Ascending aorta (tissue), 2 donors: Measurements from ENCODE around the gene TRRAP. TPM values are rescaled to one million over a fixed set of nuclear protein-coding genes. Genes with fewer than 3 reads are reported as not detected.

Experiments used
- DNase-seq, 2 donors: peaks; one replicate each; pipeline ENCODE4 v3.0.0-alpha.2; 2019; ENCODE audit warnings: low spot score in 2 of 2
- H3K27ac ChIP-seq, 2 donors: fragments of 200-600 bp; sonication (generic); one replicate each; pipeline ENCODE4 v1.5.1; 2016 to 2017; ENCODE audit warnings: mild to moderate bottlenecking in 1 of 2
- H3K27me3 ChIP-seq: fragments of 200-600 bp; sonication (generic); one replicate; pipeline ENCODE4 v1.5.1; 2017
- H3K36me3 ChIP-seq, 2 donors: fragments of 200-600 bp; sonication (generic); one replicate each; pipeline ENCODE4 v1.5.1; 2016
- H3K4me1 ChIP-seq, 2 donors: fragments of 200-600 bp; sonication (generic); one replicate each; pipeline ENCODE4 v1.5.1; 2016 to 2017; ENCODE audit warnings: mild to moderate bottlenecking in 1 of 2
- H3K4me3 ChIP-seq, 2 donors: fragments of 200-600 bp; sonication (generic); one replicate each; pipeline ENCODE4 v1.5.1; 2016 to 2017; ENCODE audit warnings: mild to moderate bottlenecking in 1 of 2
- H3K9me3 ChIP-seq, 2 donors: fragments of 200-600 bp; sonication (generic); one replicate each; pipeline ENCODE4 v1.5.1; 2016
- intact Hi-C: fragments of 100-400 bp; cut with DNase I; formaldehyde crosslinking; loops from one replicate; pipeline ENCODE4 v1.15.1; 2023
- total RNA-seq: library from RNA; depleted of rRNA; stranded (reverse); fragments of >200 nt; gene quantifications from one replicate; pipeline ENCODE4 v1.1.0, GENCODE V29; 2016
- TF ChIP-seq, protein P1 (sequence below), 3 experiments: fragments of 200-600 bp in 2 of 3; fragments of 450-650 bp in 1 of 3; sonication (generic) in 2 of 3; IDR thresholded peaks; one replicate each; pipeline ENCODE4 v1.5.1; 2016 to 2019; ENCODE audit warnings: antibody characterized with exemption in 3 of 3, mild to moderate bottlenecking in 1 of 3, moderate library complexity in 1 of 3

TRRAP gene
- total RNA-seq, 1 donor from 2014 or later: 23.4 TPM

GRCh38 chr7:99033765-99034164, 155.4 kb downstream of the TRRAP start:
- peaks cover 80 to 93% of the 10 kb centered on the region in 2 donors for H3K36me3 ChIP-seq
- TF ChIP-seq, protein P1, sequence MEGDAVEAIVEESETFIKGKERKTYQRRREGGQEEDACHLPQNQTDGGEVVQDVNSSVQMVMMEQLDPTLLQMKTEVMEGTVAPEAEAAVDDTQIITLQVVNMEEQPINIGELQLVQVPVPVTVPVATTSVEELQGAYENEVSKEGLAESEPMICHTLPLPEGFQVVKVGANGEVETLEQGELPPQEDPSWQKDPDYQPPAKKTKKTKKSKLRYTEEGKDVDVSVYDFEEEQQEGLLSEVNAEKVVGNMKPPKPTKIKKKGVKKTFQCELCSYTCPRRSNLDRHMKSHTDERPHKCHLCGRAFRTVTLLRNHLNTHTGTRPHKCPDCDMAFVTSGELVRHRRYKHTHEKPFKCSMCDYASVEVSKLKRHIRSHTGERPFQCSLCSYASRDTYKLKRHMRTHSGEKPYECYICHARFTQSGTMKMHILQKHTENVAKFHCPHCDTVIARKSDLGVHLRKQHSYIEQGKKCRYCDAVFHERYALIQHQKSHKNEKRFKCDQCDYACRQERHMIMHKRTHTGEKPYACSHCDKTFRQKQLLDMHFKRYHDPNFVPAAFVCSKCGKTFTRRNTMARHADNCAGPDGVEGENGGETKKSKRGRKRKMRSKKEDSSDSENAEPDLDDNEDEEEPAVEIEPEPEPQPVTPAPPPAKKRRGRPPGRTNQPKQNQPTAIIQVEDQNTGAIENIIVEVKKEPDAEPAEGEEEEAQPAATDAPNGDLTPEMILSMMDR (IDR thresholded peaks at IDR 0.05): no peak
- peak in 1 of 2 donors; percentile 57 for DNase-seq
- peaks cover 9 to 35% of the 10 kb centered on the region in 2 donors for H3K4me1 ChIP-seq
- no peak overlapping the region for H3K4me3 ChIP-seq
- peak overlapping the region; percentile 88 to 91 for H3K27ac ChIP-seq
- no peaks in the 10 kb centered on the region for H3K9me3 ChIP-seq
- no peaks in the 10 kb centered on the region for H3K27me3 ChIP-seq
- intact Hi-C loops: loop anchor here (1.0 to 10.0 kb wide), 2 partner anchors 377 to 521 kb away; partner anchors contain the start of genes FAM200A and ZNF655

DNA sequence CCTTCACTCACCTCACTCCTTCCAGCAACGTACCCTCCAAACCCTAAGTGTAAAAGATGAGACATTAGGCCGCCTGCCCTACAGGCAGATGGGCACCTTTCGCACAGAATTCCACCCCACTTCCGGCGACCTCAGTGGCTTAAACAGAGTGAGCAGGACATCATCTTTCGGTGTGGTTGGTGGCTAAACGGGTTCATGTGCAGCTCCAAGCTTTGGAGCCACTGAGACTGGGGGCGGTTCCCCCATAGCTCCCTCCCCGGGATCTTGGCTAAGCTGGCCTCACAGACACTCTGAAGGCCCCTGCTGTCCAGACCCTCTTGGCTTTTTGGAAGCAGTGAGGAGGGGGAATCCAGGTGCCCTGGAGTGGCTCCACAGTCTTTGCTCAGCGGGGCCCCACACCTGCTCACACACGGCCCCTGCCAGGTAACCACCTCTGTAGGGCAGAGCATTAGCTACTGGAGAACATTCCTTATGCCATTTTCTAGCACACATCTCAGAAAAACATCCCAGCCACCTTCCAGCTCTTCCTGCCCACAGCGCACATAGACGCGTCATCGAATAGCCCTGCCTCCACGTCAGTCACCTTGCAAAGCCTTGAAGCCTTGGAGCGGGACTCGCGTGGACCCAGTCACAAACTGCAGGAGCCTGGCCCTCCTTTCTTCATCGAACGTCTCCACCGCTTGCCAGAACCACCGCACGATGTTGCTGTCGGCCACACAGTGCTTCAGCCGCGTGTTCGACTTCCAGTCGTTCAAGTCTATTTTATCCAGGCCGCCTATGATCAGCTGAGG, 156.8 kb downstream of the TRRAP start:
- Histone ChIP-seq H3K36me3 (peaks cover 75 to 92% of the 10 kb centered on the region in 2 donors), H3K4me1 (peaks cover 9 to 33% of the 10 kb centered on the region in 2 donors), H3K27ac (peak overlapping the region; percentile 88 to 91), H3K4me3 (no peak overlapping the region), H3K27me3 (no peaks in the 10 kb centered on the region), H3K9me3 (no peaks in the 10 kb centered on the region)
- DNase-seq: peak in 1 of 2 donors; percentile 56
- intact Hi-C loops: loop anchor here (1.0 to 10.0 kb wide), 3 partner anchors 187 to 520 kb away; partner anchors contain the start of genes FAM200A and ZNF655
- TF ChIP-seq, protein P1 (IDR thresholded peaks at IDR 0.05): no peak

- intact Hi-C loops: loop anchor here (5.0 to 10.0 kb wide), 2 partner anchors 186 to 519 kb away; partner anchors contain the start of genes FAM200A and ZNF655
Observed at GRCh38 chr7:99035723-99036545, 157.6 kb downstream of the TRRAP start.

DNA sequence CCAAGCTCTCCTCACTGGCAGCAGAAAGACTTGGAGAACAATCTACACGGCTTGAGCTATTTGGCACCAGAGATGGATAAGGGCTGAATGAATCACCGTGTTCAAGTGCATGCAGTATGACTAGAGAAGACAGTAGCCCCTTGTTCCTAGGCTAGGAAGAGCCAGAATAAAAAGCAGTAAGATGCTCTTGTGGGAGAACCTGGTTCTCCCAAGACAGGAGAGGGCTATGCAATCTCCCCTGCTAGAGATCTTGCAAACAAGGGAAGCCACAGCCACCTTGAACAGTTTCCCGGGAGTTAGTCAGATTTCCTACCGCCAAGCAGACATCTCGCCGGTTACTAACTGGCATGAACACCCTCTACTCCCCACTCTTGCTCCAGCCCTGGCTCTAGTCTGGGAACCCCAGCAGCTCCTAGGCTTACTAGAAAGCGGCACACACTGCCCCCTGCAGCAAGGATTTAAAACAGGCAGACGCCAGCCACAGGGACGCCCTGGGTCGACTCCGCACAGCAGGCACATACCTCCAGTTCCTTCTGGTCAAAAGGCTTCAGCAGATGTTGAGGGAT, 158.3 kb downstream of the TRRAP start:
- no peaks in the 10 kb centered on the region for H3K9me3 ChIP-seq
- H3K27ac ChIP-seq: peak overlapping the region; percentile 52 to 65
- TF ChIP-seq, protein P1 (IDR thresholded peaks at IDR 0.05): peak; percentile 12 to 53 (median 25)
- H3K36me3 ChIP-seq: peaks cover 77 to 93% of the 10 kb centered on the region in 2 donors
- DNase-seq: peak in 1 of 2 donors; percentile 78
- intact Hi-C loops: loop anchor here (5.0 to 10.0 kb wide), 2 partner anchors 186 to 518 kb away; partner anchors contain the start of genes FAM200A and ZNF655
- H3K27me3 ChIP-seq: no peaks in the 10 kb centered on the region
- peaks cover 3 to 30% of the 10 kb centered on the region in 2 donors for H3K4me1 ChIP-seq
- H3K4me3 ChIP-seq: no peak overlapping the region

More at GRCh38 chr7:99035723-99036545, 157.6 kb downstream of the TRRAP start:
- Histone ChIP-seq H3K27ac (peak overlapping the region; percentile 50 to 65), H3K27me3 (no peaks in the 10 kb centered on the region), H3K4me1 (peaks cover 4 to 29% of the 10 kb centered on the region in 2 donors), H3K36me3 (peaks cover 74 to 91% of the 10 kb centered on the region in 2 donors), H3K4me3 (no peak overlapping the region), H3K9me3 (no peaks in the 10 kb centered on the region)
- DNase-seq: no peak
- TF ChIP-seq, protein P1 (IDR thresholded peaks at IDR 0.05): no peak
